MCF 10A (cell line): ENCODE measurements around the gene SDR39U1. TPM values are rescaled to one million over a fixed set of nuclear protein-coding genes. Genes with fewer than 3 reads are reported as not detected.

Experiments used
- BruUV-seq: library from RNA; stranded (reverse); fragments of 400-500 nt; replicated peaks from 2 replicates; lab custom pipeline; 2021; lab: Mats Ljungman, UMichigan
- CTCF ChIA-PET: fragments of 300-600 bp; sonication (Branson Sonifier 250); formaldehyde crosslinking; extraction: SDS; loops from one replicate; lab custom pipeline; 2021; ENCODE audit warnings: antibody characterized with exemption, inconsistent platforms; lab: Yijun Ruan, JAX
- POLR2A ChIA-PET: fragments of 300-600, 350-650 bp; sonication (Branson Sonifier 250); formaldehyde crosslinking; extraction: SDS; loops from one replicate; lab custom pipeline; 2020; ENCODE audit warnings: antibody characterized with exemption, inconsistent platforms; lab: Yijun Ruan, JAX
- DNase-seq: peaks from one replicate; pipeline ENCODE4 v3.0.0-alpha.2; 2018; ENCODE audit not compliant: unreplicated experiment
- H3K27ac Mint-ChIP-seq: one replicate; pipeline ENCODE4 v1.8.0; 2022; ENCODE audit warnings: mild to moderate bottlenecking, low read depth, mixed read lengths; ENCODE audit not compliant: unreplicated experiment
- H3K27me3 Mint-ChIP-seq: one replicate; pipeline ENCODE4 v1.8.0; 2022; ENCODE audit warnings: mixed read lengths; ENCODE audit not compliant: insufficient read depth, unreplicated experiment
- H3K36me3 Mint-ChIP-seq: one replicate; pipeline ENCODE4 v1.8.0; 2022; ENCODE audit warnings: mild to moderate bottlenecking, moderate library complexity, mixed read lengths; ENCODE audit not compliant: insufficient read depth, unreplicated experiment
- H3K4me1 Mint-ChIP-seq: one replicate; pipeline ENCODE4 v1.8.0; 2022; ENCODE audit warnings: mixed read lengths; ENCODE audit not compliant: insufficient read depth, unreplicated experiment
- H3K4me3 Mint-ChIP-seq: one replicate; pipeline ENCODE4 v1.8.0; 2022; ENCODE audit warnings: mild to moderate bottlenecking, moderate library complexity, mixed read lengths; ENCODE audit not compliant: unreplicated experiment
- H3K9me3 Mint-ChIP-seq: one replicate; pipeline ENCODE4 v1.8.0; 2022; ENCODE audit warnings: mixed read lengths; ENCODE audit not compliant: unreplicated experiment
- CTCF ChIP-seq: fragments of 200-600 bp; IDR thresholded peaks from one replicate; pipeline ENCODE4 v1.8.0; 2022; ENCODE audit warnings: antibody characterized with exemption, mild to moderate bottlenecking; ENCODE audit not compliant: unreplicated experiment
- intact Hi-C: fragments of 100-400 bp; cut with micrococcal nuclease; formaldehyde crosslinking; loops from 2 replicates; pipeline ENCODE4 v1.14.1; 2022
- total RNA-seq: library from RNA; stranded (reverse); gene quantifications from 2 replicates; pipeline ENCODE4 v1.2.3, GENCODE V29; 2022

The SDR39U1 gene
- total RNA-seq, 1 experiment from 2014 or later: 58.7 TPM

GRCh38 chr14:24395609-24396582 lies 46.7 kb downstream of the SDR39U1 start:
- DNase-seq: no peak
- BruUV-seq: no TSS peak
- intact Hi-C loops: no loop called here
- Mint-ChIP-seq H3K27ac (peak overlapping the region; percentile 84), H3K4me3 (no peak overlapping the region), H3K27me3 (no peaks in the 10 kb centered on the region), H3K36me3 (no peaks in the 10 kb centered on the region), H3K9me3 (no peaks in the 10 kb centered on the region), H3K4me1 (peaks cover 28% of the 10 kb centered on the region)
- POLR2A ChIA-PET: interaction anchor here (0.5 to 2.8 kb wide), 15 partner anchors 8 to 131 kb away, joined by 3 to 16 read pairs (median 6); partner anchors contain the start of genes CBLN3, KHNYN and SDR39U1
- TF ChIP-seq CTCF: no peak
- CTCF ChIA-PET: interaction anchor here (0.6 to 3.6 kb wide), 11 partner anchors 15 to 87 kb away, joined by 3 to 26 read pairs (median 6); partner anchors contain the start of gene ADCY4

GRCh38 chr14:24394275-24394674 lies 48.3 kb downstream of the SDR39U1 start:
- ChIA-PET CTCF (interaction anchor here (3.6 kb wide), 1 partner anchor 38 kb away, joined by 22 read pairs; no protein-coding TSS in a partner anchor), POLR2A (interaction anchor here (1.7 kb wide), 1 partner anchor 11 kb away, joined by 4 read pairs; no protein-coding TSS in a partner anchor)
- no peak overlapping the region for H3K4me3 Mint-ChIP-seq
- no peaks in the 10 kb centered on the region for H3K36me3 Mint-ChIP-seq
- intact Hi-C loops: no loop called here
- no peak overlapping the region for H3K27ac Mint-ChIP-seq
- no peak for DNase-seq
- no peak for TF ChIP-seq CTCF
- BruUV-seq: no TSS peak
- H3K27me3 Mint-ChIP-seq: no peaks in the 10 kb centered on the region
- no peaks in the 10 kb centered on the region for H3K9me3 Mint-ChIP-seq
- peaks cover 28% of the 10 kb centered on the region for H3K4me1 Mint-ChIP-seq

GRCh38 chr14:24392325-24393091 lies 50.1 kb downstream of the SDR39U1 start:
- Mint-ChIP-seq H3K36me3 (no peaks in the 10 kb centered on the region), H3K27ac (no peak overlapping the region), H3K4me3 (peak overlapping the region; percentile 1), H3K4me1 (peaks cover 26% of the 10 kb centered on the region), H3K9me3 (no peaks in the 10 kb centered on the region), H3K27me3 (no peaks in the 10 kb centered on the region)
- ChIA-PET CTCF (interaction anchor here (0.8 to 2.0 kb wide), 2 partner anchors 39 to 84 kb away, joined by 3 to 6 read pairs; no protein-coding TSS in a partner anchor), POLR2A (no interaction called here)
- intact Hi-C loops: no loop called here
- peak; percentile 35 for DNase-seq
- no TSS peak for BruUV-seq
- TF ChIP-seq CTCF: no peak
